ENCODE data around the gene PHF21B.

DNA sequence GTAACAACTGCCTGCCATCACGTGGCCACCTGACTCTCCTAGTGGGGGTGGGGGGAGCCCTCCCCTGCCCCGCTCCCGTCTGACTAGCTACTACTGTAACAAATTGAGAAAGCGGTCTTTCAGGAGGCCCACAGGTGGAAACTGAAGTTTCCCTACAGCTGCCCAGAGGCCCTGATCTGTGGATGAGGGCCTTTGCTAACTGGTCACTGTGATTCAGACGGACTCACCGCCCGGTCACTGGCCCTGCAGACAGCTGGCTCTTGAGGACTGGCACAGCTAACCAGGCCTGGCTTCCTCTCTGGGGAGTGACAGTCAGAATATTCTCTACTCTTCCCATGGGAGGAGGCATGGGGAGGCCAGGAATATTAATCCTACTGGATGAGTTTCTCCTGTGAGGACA, 140.6 kb downstream of the PHF21B start:
- TF ChIP-seq CEBPB (IDR thresholded peaks at IDR 0.05), result no peak
- TF ChIP-seq, protein P1, sequence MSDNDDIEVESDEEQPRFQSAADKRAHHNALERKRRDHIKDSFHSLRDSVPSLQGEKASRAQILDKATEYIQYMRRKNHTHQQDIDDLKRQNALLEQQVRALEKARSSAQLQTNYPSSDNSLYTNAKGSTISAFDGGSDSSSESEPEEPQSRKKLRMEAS (IDR thresholded peaks at IDR 0.05), result no peak
- no peak for TF ChIP-seq USF1 (IDR thresholded peaks at IDR 0.05)
- no peak for TF ChIP-seq ZBTB7A (IDR thresholded peaks at IDR 0.05; ENCODE audit: low read depth)
- TF ChIP-seq RAD21 (IDR thresholded peaks at IDR 0.05; ENCODE audit: low read depth), result no peak
- TF ChIP-seq EP300 (IDR thresholded peaks at IDR 0.05; ENCODE audit: borderline replicate concordance), result no peak
- no peak for TF ChIP-seq TAF1 (IDR thresholded peaks at IDR 0.05; ENCODE audit: low read depth)
- TF ChIP-seq TCF12 (IDR thresholded peaks at IDR 0.05; ENCODE audit: low read depth), result no peak
- TF ChIP-seq CREB1 (IDR thresholded peaks at IDR 0.05; ENCODE audit: low read depth), result no peak

Measured in Ishikawa (cell line).